GM21825 (cell line): ENCODE data around the gene HERPUD1.
A peak's percentile ranks its signal among the peaks of the same experiment; 100 is the strongest.
"Not testable (repeated sequence)": the region's sequence is repeated elsewhere in the genome, so short reads cannot be mapped to it uniquely, and the experiment has no call there.

Experiments
- ATAC-seq: cut with Tn5 transposase; IDR thresholded peaks from one replicate; pipeline ENCODE4 v1.9.1; 2021; ENCODE audit warnings: mild to moderate bottlenecking, moderate library complexity; ENCODE audit not compliant: unreplicated experiment

HERPUD1 gene

GRCh38 chr16:56933828-56934598, 2.1 kb downstream of the HERPUD1 start:
- no peak for ATAC-seq

- ATAC-seq = not testable (repeated sequence)
Measured at GRCh38 chr16:56934599-56935145, 2.7 kb downstream of the HERPUD1 start.

GRCh38 chr16:56935201-56935600, 3.3 kb downstream of the HERPUD1 start:
- ATAC-seq = no peak

GRCh38 chr16:56936491-56936890, 4.5 kb downstream of the HERPUD1 start:
- ATAC-seq = no peak

- no peak for ATAC-seq
Measured at GRCh38 chr16:56936950-56937349, 5.0 kb downstream of the HERPUD1 start.

- ATAC-seq = no peak
Measured at GRCh38 chr16:56938664-56939513, 6.9 kb downstream of the HERPUD1 start.

GRCh38 chr16:56939801-56940200, 7.9 kb downstream of the HERPUD1 start:
- ATAC-seq = no peak

GRCh38 chr16:56941092-56941491, 9.2 kb downstream of the HERPUD1 start:
- ATAC-seq = no peak

GRCh38 chr16:56941856-56942331, 10.0 kb downstream of the HERPUD1 start:
- ATAC-seq = no peak

GRCh38 chr16:56943761-56944375, 11.9 kb downstream of the HERPUD1 start:
- ATAC-seq = no peak

GRCh38 chr16:56944954-56945839, 13.3 kb downstream of the HERPUD1 start:
- peak; percentile 30 for ATAC-seq

GRCh38 chr16:56945847-56946527, 14.0 kb downstream of the HERPUD1 start:
- no peak for ATAC-seq

GRCh38 chr16:56946767-56947603, 15.0 kb downstream of the HERPUD1 start:
- ATAC-seq = no peak

- ATAC-seq = no peak
Measured at GRCh38 chr16:56947604-56947995, 15.7 kb downstream of the HERPUD1 start.

- no peak for ATAC-seq
Measured at GRCh38 chr16:56948234-56948633, 16.3 kb downstream of the HERPUD1 start.

GRCh38 chr16:56950051-56950450, 18.1 kb downstream of the HERPUD1 start:
- ATAC-seq = no peak

GRCh38 chr16:56950455-56950854, 18.5 kb downstream of the HERPUD1 start:
- no peak for ATAC-seq

GRCh38 chr16:56950881-56951771, 19.2 kb downstream of the HERPUD1 start:
- ATAC-seq = peak; percentile 49
